Gastrocnemius medialis (tissue), 4 donors: ENCODE measurements around the gene SPATA31D1.

Source experiments
- CTCF ChIP-seq, 5 experiments: fragments of 450-650 bp in 3 of 5; fragments of 200-600 bp in 2 of 5; sonication (generic) in 2 of 5; IDR thresholded peaks in 4 of 5; conservative IDR thresholded peaks in 1 of 5; 1 replicate in 4 of 5; 2 replicates in 1 of 5; pipeline ENCODE4 v1.5.1; 2016 to 2019; ENCODE audit warnings: antibody characterized with exemption in 5 of 5, mild to moderate bottlenecking in 3 of 5, moderate library complexity in 3 of 5
- POLR2A ChIP-seq, 2 donors: fragments of 450-650 bp; IDR thresholded peaks; one replicate each; pipeline ENCODE4 v1.6.1; 2017; ENCODE audit warnings: antibody characterized with exemption in 2 of 2, mild to moderate bottlenecking in 2 of 2, moderate library complexity in 2 of 2

GRCh38 chr9:82038897-82039296 is 50.3 kb downstream of the SPATA31D1 start:
- TF ChIP-seq CTCF (IDR thresholded peaks at IDR 0.05 in 4 of 5, conservative IDR thresholded peaks at IDR 0.05 in 1 of 5), result no peak
- TF ChIP-seq POLR2A (IDR thresholded peaks at IDR 0.05), result no peak
